Testis (tissue), 2 donors: ENCODE data around the gene CBLB.

Experiments used
- CTCF ChIP-seq, 3 experiments: fragments of 450-650 bp in 2 of 3; fragments of 200-600 bp in 1 of 3; sonication (generic) in 1 of 3; IDR thresholded peaks; one replicate each; pipeline ENCODE4 v1.5.1; 2016 to 2019; ENCODE audit warnings: antibody characterized with exemption in 3 of 3, mild to moderate bottlenecking in 2 of 3, moderate library complexity in 1 of 3
- POLR2A ChIP-seq: fragments of 450-650 bp; IDR thresholded peaks from one replicate; pipeline ENCODE4 v1.6.1; 2017; ENCODE audit warnings: antibody characterized with exemption, mild to moderate bottlenecking, moderate library complexity

GRCh38 chr3:105916767-105917166 is 48.0 kb upstream of the CBLB start:
- TF ChIP-seq CTCF (IDR thresholded peaks at IDR 0.05): no peak
- no peak for TF ChIP-seq POLR2A
